Subcutaneous adipose tissue (tissue), 4 donors: ENCODE data around the gene CDO1. TPM values are rescaled to one million over a fixed set of nuclear protein-coding genes. Genes with fewer than 3 reads are reported as not detected.

Source experiments
- CTCF ChIP-seq: fragments of 450-650 bp; IDR thresholded peaks from one replicate; pipeline ENCODE4 v1.5.1; 2016; ENCODE audit warnings: low read depth, mild to moderate bottlenecking, control low read depth, antibody characterized with exemption, moderate library complexity
- total RNA-seq, 4 donors: library from RNA; depleted of rRNA; stranded (reverse); fragments of >200 nt; gene quantifications; one replicate each; pipeline ENCODE4 v1.1.0, GENCODE V29; 2016

CDO1 gene
- total RNA-seq, 4 donors from 2014 or later: 74.2 to 349 (median 229) TPM

- TF ChIP-seq CTCF: no peak
These were observed 34.4 kb upstream of the CDO1 start for GRCh38 chr5:115850744-115851416.

DNA sequence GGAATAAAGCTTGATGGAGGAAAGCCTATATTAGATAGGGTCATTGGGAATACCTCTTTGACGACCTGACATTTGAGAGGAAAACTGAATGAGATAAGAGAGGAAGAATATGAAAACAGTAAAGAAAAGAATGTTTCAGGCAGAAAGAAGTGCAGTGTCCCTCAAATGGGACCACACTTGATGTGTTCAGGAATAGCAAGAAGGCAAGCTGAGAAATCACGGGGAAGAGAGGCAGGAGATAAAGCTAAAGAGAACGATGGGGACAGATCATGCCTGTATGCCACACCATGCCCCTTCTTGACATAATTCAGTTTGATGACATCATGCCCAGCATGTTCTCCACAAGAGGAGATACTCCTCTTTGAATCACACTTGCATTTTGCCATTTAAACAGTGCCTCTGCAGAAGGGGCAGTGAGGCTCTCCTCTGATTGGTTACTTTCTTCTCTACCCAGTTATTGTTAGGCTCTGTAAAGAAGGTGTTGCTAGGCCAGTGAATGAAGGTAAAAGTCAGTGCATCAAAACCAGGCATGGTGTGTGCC, 32.9 kb upstream of the CDO1 start:
- TF ChIP-seq CTCF: no peak

GRCh38 chr5:115847290-115847689, 30.8 kb upstream of the CDO1 start:
- no peak for TF ChIP-seq CTCF

DNA sequence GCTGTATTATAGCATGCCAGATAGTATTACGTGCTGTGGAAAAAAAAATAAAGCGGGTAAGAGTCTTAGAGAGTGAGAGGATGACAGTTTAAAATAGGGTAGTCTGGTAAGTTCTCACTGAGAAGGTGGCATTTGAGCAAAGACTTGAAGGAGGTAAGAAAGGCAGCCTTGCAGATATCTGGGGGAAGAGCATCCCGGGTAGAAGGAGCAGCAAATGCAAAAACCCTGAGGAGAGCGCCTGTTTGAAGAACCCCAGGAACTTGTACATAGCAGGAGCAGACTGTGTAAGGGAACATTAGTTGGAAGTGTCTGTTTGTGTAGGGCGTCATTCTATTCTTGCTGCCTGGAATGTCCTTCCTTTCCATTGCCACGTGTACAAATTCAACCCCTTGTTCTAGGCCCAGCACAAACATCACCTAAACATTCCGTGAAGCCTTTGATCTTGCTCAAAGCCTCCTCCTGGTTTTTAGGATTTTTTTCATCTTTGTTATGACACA, 27.9 kb upstream of the CDO1 start:
- no peak for TF ChIP-seq CTCF

DNA sequence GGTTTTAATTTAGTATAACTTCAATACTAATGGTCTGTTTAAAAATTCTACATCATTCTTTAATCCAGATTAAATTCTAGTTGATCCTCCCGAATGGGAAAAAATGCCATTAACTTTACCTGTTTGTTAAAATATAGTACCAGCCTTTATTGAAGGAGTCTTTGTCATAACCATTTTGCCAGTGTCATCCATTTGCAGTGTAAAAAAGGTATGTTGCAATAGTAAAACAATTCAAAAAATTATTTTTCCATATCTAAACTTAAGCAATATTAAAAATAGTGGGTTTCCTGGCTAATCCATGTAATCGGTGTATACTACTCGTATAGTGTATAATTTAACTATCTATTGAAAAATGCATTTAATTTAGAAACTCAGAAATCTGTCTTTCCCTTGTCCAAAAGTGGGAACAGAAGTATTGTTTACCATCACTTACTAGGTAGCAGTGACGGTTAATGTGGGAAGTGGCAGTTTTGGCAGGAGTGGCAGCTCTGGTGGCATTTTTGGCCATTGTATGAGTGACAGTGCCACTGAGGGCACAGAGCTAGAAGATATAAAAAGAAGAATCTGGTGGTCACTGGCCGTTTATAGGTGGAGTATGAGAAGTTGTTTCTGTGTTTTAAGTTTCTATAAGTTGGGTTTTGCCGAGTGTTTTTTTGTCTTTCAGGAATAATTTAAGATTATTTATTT, 27.1 kb upstream of the CDO1 start:
- TF ChIP-seq CTCF: no peak

- no peak for TF ChIP-seq CTCF
These were observed 26.5 kb upstream of the CDO1 start for GRCh38 chr5:115842952-115843351.
